WTC11 (cell line): ENCODE results near the gene WDR83. TPM values are rescaled to one million over a fixed set of nuclear protein-coding genes. Genes with fewer than 3 reads are reported as not detected.

Experiments used
- ATAC-seq: fragments of 200-7000 bp; cut with Tn5 transposase; 2 replicates; pipeline ENCODE4 v1.10.0; 2021; ENCODE audit warnings: mild to moderate bottlenecking, moderate library complexity
- CTCF ChIA-PET: fragments of 300-600 bp; sonication (Branson Sonifier 250); formaldehyde crosslinking; loops from one replicate; lab custom pipeline; 2021; ENCODE audit warnings: antibody characterized with exemption; lab: Charles Lee
- POLR2A ChIA-PET: fragments of 350-600 bp; sonication (Branson Sonifier 250); formaldehyde crosslinking; loops from one replicate; lab custom pipeline; 2021; ENCODE audit warnings: antibody characterized with exemption; lab: Charles Lee
- DNase-seq: peaks from one replicate; pipeline ENCODE4 v3.0.0; 2021; ENCODE audit warnings: low spot score
- H3K27ac Mint-ChIP-seq: 2 replicates; pipeline ENCODE4 v1.8.0; 2021; ENCODE audit warnings: mixed read lengths
- H3K27me3 Mint-ChIP-seq: 2 replicates; pipeline ENCODE4 v1.8.0; 2021; ENCODE audit warnings: low read depth, mild to moderate bottlenecking, moderate library complexity, mixed read lengths
- H3K36me3 Mint-ChIP-seq: 2 replicates; pipeline ENCODE4 v1.8.0; 2021; ENCODE audit warnings: mixed read lengths
- H3K4me1 Mint-ChIP-seq: 2 replicates; pipeline ENCODE4 v1.8.0; 2022; ENCODE audit warnings: mixed read lengths
- H3K4me3 Mint-ChIP-seq: 2 replicates; pipeline ENCODE4 v1.8.0; 2021; ENCODE audit warnings: mild to moderate bottlenecking, moderate library complexity, mixed read lengths
- H3K9me3 Mint-ChIP-seq: 2 replicates; pipeline ENCODE4 v1.8.0; 2021; ENCODE audit warnings: mixed read lengths
- CBFB ChIP-seq: sonication (generic); formaldehyde crosslinking; IDR thresholded peaks from 2 replicates; pipeline ENCODE4 v1.8.1; 2022; ENCODE audit warnings: mild to moderate bottlenecking, low read depth, missing genetic modification reagents
- ETV6 ChIP-seq: sonication (generic); formaldehyde crosslinking; IDR thresholded peaks from 2 replicates; pipeline ENCODE4 v1.8.1; 2022; ENCODE audit warnings: mild to moderate bottlenecking, missing genetic modification reagents
- FOXK1 ChIP-seq: sonication (generic); formaldehyde crosslinking; IDR thresholded peaks from 2 replicates; pipeline ENCODE4 v1.8.0; 2022; ENCODE audit warnings: mild to moderate bottlenecking, moderate library complexity, missing genetic modification reagents
- JUN ChIP-seq: sonication (generic); formaldehyde crosslinking; IDR thresholded peaks from 2 replicates; pipeline ENCODE4 v1.8.0; 2023; ENCODE audit warnings: mild to moderate bottlenecking, missing genetic modification reagents
- MXD4 ChIP-seq: fragments of 250-450 bp; sonication (Bioruptor Pico); IDR thresholded peaks from 2 replicates; pipeline ENCODE4 v1.8.0; 2021; ENCODE audit warnings: mild to moderate bottlenecking, moderate library complexity, borderline replicate concordance
- MYBL2 ChIP-seq: sonication (generic); formaldehyde crosslinking; IDR thresholded peaks from 2 replicates; pipeline ENCODE4 v1.8.1; 2023; ENCODE audit warnings: mild to moderate bottlenecking, moderate library complexity, missing genetic modification reagents
- NFATC4 ChIP-seq: fragments of 250-450 bp; sonication (Bioruptor Pico); IDR thresholded peaks from 2 replicates; pipeline ENCODE4 v1.9.0; 2021; ENCODE audit warnings: mild to moderate bottlenecking
- NR3C1 ChIP-seq: sonication (generic); formaldehyde crosslinking; conservative IDR thresholded peaks from 2 replicates; pipeline ENCODE4 v1.8.1; 2023; ENCODE audit warnings: low read depth, mild to moderate bottlenecking, missing genetic modification reagents
- SOX15 ChIP-seq: fragments of 250-450 bp; sonication (Bioruptor Pico); IDR thresholded peaks from 2 replicates; pipeline ENCODE4 v1.9.0; 2021; ENCODE audit warnings: mild to moderate bottlenecking
- ZNF232 ChIP-seq: sonication (generic); formaldehyde crosslinking; IDR thresholded peaks from 2 replicates; pipeline ENCODE4 v1.8.0; 2022; ENCODE audit warnings: mild to moderate bottlenecking, missing genetic modification reagents
- total RNA-seq: library from RNA; stranded (reverse); gene quantifications from 3 replicates; pipeline ENCODE4 v1.2.3, GENCODE V29; 2021
- TF ChIP-seq, protein P1 (sequence below): fragments of 250-450 bp; sonication (Bioruptor Pico); conservative IDR thresholded peaks from 2 replicates; pipeline ENCODE4 v1.9.0; 2021; ENCODE audit warnings: mild to moderate bottlenecking
- TF ChIP-seq, protein P2 (sequence below): sonication (generic); formaldehyde crosslinking; IDR thresholded peaks from 2 replicates; pipeline ENCODE4 v1.8.0; 2023; ENCODE audit warnings: missing genetic modification reagents
- TF ChIP-seq, protein P3 (sequence below): sonication (generic); formaldehyde crosslinking; IDR thresholded peaks from 2 replicates; pipeline ENCODE4 v1.8.1; 2023; ENCODE audit warnings: mild to moderate bottlenecking, missing genetic modification reagents
- TF ChIP-seq, protein P4 (sequence below): sonication (generic); formaldehyde crosslinking; IDR thresholded peaks from 2 replicates; pipeline ENCODE4 v1.8.0; 2022; ENCODE audit warnings: missing genetic modification reagents
- TF ChIP-seq, protein P5 (sequence below): sonication (generic); formaldehyde crosslinking; conservative IDR thresholded peaks from 2 replicates; pipeline ENCODE4 v1.8.1; 2022; ENCODE audit warnings: mild to moderate bottlenecking, missing genetic modification reagents
- TF ChIP-seq, protein P6 (sequence below): fragments of 250-450 bp; sonication (Bioruptor Pico); IDR thresholded peaks from 2 replicates; pipeline ENCODE4 v1.9.0; 2021; ENCODE audit warnings: mild to moderate bottlenecking, borderline replicate concordance

WDR83 gene
- total RNA-seq, 1 experiment from 2014 or later, result 21.8 TPM

DNA sequence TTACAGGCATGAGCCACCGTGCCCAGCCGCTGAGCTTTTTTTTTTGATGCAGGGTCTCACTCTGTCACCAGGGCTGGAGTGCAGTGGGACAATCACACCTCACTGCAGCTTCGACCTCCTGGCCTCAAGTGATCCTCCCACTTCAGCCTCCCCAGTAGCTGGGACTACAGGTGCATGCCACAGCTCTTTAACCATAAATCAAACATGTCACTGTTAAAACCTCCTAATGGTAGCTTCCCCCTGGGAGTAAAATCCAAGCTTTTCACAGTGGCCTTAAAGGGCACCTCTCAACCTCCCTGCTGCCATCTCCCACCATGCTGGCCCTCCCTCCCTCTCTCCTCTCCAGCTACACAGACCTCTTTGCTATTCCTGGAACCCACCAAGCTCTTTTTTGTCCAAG lies 19.2 kb downstream of the WDR83 start (continued):
- TF ChIP-seq, protein P1, sequence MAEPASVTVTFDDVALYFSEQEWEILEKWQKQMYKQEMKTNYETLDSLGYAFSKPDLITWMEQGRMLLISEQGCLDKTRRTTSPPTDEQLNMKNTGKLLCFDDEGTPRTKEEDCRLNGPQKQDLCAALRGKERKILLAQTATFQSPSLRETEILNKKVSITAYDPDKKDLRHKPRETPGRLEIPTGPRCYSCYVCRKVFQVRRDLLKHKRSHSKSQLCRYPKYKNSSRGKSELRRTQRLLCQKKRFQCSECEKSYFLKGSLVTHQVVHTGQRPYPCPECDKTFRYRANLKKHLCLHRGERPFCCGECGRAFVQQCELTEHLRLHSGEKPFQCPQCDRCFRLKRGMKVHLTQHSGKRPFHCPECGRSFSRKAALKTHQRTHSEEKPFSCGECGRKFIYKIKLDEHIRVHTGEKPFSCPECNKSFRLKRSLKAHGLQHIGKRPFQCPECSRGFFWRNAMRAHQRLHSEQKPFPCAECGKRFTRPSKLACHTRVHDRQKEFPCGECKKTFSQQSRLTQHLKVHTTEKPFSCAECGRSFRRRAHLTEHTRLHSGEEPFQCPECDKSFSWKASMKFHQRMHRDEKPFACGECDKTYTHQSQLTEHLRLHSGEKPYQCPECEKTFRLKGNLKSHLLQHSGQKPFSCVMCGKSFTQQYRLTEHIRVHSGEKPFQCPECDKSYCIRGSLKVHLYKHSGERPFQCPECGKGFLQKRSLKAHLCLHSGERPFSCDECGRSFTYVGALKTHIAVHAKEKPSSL (CRISPR knock-in tag), result no peak
- TF ChIP-seq FOXK1 (CRISPR knock-in tag) (no peak), CBFB (CRISPR knock-in tag) (no peak), SOX15 (CRISPR knock-in tag) (no peak), NR3C1 (no peak)
- TF ChIP-seq, protein P2, sequence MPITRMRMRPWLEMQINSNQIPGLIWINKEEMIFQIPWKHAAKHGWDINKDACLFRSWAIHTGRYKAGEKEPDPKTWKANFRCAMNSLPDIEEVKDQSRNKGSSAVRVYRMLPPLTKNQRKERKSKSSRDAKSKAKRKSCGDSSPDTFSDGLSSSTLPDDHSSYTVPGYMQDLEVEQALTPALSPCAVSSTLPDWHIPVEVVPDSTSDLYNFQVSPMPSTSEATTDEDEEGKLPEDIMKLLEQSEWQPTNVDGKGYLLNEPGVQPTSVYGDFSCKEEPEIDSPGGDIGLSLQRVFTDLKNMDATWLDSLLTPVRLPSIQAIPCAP (CRISPR knock-in tag), result no peak
- TF ChIP-seq, protein P3, sequence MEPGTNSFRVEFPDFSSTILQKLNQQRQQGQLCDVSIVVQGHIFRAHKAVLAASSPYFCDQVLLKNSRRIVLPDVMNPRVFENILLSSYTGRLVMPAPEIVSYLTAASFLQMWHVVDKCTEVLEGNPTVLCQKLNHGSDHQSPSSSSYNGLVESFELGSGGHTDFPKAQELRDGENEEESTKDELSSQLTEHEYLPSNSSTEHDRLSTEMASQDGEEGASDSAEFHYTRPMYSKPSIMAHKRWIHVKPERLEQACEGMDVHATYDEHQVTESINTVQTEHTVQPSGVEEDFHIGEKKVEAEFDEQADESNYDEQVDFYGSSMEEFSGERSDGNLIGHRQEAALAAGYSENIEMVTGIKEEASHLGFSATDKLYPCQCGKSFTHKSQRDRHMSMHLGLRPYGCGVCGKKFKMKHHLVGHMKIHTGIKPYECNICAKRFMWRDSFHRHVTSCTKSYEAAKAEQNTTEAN (CRISPR knock-in tag), result no peak
- TF ChIP-seq, protein P4, sequence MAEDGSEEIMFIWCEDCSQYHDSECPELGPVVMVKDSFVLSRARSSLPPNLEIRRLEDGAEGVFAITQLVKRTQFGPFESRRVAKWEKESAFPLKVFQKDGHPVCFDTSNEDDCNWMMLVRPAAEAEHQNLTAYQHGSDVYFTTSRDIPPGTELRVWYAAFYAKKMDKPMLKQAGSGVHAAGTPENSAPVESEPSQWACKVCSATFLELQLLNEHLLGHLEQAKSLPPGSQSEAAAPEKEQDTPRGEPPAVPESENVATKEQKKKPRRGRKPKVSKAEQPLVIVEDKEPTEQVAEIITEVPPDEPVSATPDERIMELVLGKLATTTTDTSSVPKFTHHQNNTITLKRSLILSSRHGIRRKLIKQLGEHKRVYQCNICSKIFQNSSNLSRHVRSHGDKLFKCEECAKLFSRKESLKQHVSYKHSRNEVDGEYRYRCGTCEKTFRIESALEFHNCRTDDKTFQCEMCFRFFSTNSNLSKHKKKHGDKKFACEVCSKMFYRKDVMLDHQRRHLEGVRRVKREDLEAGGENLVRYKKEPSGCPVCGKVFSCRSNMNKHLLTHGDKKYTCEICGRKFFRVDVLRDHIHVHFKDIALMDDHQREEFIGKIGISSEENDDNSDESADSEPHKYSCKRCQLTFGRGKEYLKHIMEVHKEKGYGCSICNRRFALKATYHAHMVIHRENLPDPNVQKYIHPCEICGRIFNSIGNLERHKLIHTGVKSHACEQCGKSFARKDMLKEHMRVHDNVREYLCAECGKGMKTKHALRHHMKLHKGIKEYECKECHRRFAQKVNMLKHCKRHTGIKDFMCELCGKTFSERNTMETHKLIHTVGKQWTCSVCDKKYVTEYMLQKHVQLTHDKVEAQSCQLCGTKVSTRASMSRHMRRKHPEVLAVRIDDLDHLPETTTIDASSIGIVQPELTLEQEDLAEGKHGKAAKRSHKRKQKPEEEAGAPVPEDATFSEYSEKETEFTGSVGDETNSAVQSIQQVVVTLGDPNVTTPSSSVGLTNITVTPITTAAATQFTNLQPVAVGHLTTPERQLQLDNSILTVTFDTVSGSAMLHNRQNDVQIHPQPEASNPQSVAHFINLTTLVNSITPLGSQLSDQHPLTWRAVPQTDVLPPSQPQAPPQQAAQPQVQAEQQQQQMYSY (CRISPR knock-in tag), result no peak

DNA sequence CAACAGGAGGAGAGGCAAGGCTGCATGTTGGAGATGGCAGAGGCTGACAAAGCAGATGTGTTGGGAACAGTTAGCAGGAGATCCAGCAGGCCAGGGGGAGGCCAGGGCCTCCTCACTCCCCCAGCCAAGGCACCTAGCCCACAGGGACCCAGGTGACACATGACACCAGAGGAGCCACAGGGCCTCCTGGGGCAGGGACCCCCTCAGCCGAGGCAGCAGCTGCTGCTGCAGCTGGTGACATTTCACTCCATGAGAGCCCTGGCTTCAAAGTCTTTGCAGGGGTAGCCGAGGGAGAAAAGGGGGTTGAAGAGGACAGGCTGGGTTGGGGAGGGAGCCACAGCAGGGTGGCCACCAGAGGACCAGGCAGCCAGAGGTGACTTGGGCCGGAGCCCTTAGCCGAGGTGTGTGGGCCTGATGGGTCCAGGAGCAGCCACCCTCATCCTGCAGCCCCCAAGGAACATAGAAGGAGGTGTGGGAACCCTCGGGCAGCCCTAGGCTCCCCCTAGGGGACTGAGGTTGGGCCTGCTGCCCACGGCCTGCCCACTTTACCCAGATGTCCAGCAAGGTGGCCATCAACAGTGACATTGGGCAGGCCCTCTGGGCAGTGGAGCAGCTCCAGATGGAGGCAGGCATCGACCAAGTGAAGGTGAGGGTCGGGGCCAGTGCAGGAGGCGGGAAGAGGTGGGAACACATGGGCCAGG lies 21.0 kb downstream of the WDR83 start, which contains the start of gene GNG14:
GNG14 (plus strand) TSS at position 503 of the 701 bp plus-strand sequence; CDS start at position 554, 51 bp downstream.
- POLR2A ChIA-PET, result interaction anchor here (1.1 kb wide), 1 partner anchor 16 kb away, joined by 3 read pairs; no protein-coding TSS in a partner anchor
- no peaks in the 10 kb centered on the region for H3K27me3 Mint-ChIP-seq
- TF ChIP-seq, protein P5, sequence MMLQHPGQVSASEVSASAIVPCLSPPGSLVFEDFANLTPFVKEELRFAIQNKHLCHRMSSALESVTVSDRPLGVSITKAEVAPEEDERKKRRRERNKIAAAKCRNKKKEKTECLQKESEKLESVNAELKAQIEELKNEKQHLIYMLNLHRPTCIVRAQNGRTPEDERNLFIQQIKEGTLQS (CRISPR knock-in tag), result no peak
- TF ChIP-seq NFATC4 (CRISPR knock-in tag) (no peak), ETV6 (CRISPR knock-in tag) (no peak), MXD4 (CRISPR knock-in tag) (no peak), MYBL2 (no peak), JUN (CRISPR knock-in tag) (no peak), ZNF232 (CRISPR knock-in tag) (no peak)
- TF ChIP-seq, protein P6, sequence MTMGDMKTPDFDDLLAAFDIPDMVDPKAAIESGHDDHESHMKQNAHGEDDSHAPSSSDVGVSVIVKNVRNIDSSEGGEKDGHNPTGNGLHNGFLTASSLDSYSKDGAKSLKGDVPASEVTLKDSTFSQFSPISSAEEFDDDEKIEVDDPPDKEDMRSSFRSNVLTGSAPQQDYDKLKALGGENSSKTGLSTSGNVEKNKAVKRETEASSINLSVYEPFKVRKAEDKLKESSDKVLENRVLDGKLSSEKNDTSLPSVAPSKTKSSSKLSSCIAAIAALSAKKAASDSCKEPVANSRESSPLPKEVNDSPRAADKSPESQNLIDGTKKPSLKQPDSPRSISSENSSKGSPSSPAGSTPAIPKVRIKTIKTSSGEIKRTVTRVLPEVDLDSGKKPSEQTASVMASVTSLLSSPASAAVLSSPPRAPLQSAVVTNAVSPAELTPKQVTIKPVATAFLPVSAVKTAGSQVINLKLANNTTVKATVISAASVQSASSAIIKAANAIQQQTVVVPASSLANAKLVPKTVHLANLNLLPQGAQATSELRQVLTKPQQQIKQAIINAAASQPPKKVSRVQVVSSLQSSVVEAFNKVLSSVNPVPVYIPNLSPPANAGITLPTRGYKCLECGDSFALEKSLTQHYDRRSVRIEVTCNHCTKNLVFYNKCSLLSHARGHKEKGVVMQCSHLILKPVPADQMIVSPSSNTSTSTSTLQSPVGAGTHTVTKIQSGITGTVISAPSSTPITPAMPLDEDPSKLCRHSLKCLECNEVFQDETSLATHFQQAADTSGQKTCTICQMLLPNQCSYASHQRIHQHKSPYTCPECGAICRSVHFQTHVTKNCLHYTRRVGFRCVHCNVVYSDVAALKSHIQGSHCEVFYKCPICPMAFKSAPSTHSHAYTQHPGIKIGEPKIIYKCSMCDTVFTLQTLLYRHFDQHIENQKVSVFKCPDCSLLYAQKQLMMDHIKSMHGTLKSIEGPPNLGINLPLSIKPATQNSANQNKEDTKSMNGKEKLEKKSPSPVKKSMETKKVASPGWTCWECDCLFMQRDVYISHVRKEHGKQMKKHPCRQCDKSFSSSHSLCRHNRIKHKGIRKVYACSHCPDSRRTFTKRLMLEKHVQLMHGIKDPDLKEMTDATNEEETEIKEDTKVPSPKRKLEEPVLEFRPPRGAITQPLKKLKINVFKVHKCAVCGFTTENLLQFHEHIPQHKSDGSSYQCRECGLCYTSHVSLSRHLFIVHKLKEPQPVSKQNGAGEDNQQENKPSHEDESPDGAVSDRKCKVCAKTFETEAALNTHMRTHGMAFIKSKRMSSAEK, result no peak
- no peaks in the 10 kb centered on the region for H3K9me3 Mint-ChIP-seq
- CTCF ChIA-PET, result no interaction called here
- no peak for DNase-seq
- no peak within 1 kb of the TSS for H3K27ac Mint-ChIP-seq
- no peak for ATAC-seq
- H3K36me3 Mint-ChIP-seq, result no peaks in the 10 kb centered on the region
- no peak within 1 kb of the TSS for H3K4me3 Mint-ChIP-seq
- H3K4me1 Mint-ChIP-seq, result no peaks in the 10 kb centered on the region
